ENCODE data around the gene FYTTD1.

Gene FYTTD1

DNA sequence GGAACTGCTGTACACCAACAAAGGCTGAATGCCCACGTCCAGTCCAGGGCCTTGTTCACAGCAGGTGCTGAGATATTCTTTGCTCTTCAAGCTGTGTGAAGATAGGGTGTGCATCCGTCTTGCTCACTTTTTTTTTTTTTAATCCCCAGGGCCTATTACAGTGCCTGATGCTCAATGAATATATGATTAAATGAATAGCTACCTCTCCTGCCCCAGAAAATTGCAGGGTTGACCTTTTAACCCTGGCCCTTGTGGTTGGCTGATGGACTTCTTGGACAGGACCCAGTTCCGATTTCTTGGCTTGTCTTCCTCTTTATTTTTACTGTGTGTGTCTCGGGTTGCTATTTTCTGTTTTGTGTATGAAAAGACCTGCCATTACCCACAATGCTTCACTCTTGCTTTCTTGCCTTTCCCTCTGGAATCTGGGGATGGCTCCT lies 2.9 kb upstream of the FYTTD1 start:
- Histone ChIP-seq H3K9me3 (ENCODE audit: severe bottlenecking) (no peaks in the 10 kb centered on the region), H3K27me3 (ENCODE audit: insufficient read depth, low read depth, severe bottlenecking) (no peaks in the 10 kb centered on the region), H3K36me3 (no peaks in the 10 kb centered on the region), H3K4me3 (ENCODE audit: low read depth, low read length) (no peak overlapping the region), H3K27ac (no peak overlapping the region)
- no peak for DNase-seq
- TF ChIP-seq, protein P1, sequence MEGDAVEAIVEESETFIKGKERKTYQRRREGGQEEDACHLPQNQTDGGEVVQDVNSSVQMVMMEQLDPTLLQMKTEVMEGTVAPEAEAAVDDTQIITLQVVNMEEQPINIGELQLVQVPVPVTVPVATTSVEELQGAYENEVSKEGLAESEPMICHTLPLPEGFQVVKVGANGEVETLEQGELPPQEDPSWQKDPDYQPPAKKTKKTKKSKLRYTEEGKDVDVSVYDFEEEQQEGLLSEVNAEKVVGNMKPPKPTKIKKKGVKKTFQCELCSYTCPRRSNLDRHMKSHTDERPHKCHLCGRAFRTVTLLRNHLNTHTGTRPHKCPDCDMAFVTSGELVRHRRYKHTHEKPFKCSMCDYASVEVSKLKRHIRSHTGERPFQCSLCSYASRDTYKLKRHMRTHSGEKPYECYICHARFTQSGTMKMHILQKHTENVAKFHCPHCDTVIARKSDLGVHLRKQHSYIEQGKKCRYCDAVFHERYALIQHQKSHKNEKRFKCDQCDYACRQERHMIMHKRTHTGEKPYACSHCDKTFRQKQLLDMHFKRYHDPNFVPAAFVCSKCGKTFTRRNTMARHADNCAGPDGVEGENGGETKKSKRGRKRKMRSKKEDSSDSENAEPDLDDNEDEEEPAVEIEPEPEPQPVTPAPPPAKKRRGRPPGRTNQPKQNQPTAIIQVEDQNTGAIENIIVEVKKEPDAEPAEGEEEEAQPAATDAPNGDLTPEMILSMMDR (IDR thresholded peaks at IDR 0.05; ENCODE audit: low read depth, low read length), result no peak

DNA sequence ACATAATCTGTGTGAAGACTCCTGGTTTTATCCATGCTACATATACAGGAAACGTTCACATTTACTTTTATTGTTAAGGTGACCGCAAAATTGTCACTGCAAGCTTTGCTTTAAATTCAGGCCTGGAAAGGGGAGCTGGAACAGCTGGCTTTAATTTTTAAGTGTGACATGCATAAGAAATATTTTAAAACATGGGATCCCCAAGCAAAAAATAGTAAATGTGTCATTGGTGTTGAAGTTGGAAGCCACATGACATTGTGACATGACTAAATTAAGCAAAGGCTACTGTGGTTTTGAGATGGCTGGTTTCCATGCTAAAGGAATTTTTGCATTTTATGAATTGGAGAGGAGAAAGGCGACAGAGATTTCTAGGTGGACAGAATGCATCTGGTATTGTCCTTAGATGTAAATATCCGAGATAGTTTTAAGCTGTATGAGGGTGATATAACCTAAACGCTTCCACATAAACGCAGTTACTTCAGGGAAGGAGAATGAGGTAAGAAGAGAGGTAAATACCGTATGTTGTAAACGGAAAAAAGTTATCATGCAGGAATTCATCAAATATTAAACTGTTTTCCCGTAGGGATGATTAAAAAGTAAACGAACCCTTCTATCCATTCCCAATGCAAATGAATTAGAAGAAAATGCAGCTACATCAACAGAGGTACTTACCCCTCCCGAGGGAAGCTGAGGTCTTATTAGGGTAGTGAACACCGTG lies 927 bp upstream of the FYTTD1 start:
- Histone ChIP-seq H3K36me3 (no peaks in the 10 kb centered on the region), H3K27me3 (ENCODE audit: insufficient read depth, low read depth, severe bottlenecking) (no peaks in the 10 kb centered on the region), H3K9me3 (ENCODE audit: severe bottlenecking) (no peaks in the 10 kb centered on the region), H3K27ac (no peak overlapping the region), H3K4me3 (ENCODE audit: low read depth, low read length) (peak overlapping the region; percentile 39)
- TF ChIP-seq, protein P1 (IDR thresholded peaks at IDR 0.05; ENCODE audit: low read depth, low read length), result no peak
- no peak for DNase-seq

DNA sequence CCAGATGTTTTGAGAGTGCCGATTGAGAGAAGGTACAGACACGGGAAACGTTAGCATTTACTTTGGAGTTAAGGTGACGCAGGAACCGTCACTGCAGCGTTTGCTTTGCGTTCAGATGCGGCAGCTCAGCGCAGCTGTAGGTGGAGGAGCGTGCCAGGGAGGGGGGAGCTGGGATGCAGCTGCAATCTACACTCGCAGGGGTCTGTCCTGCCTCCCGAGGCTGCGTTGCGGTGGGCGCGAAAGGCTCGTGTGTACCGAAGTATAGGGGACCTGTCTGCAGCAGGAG lies 425 bp upstream of the FYTTD1 start:
- Histone ChIP-seq H3K9me3 (ENCODE audit: severe bottlenecking) (no peaks in the 10 kb centered on the region), H3K4me3 (ENCODE audit: low read depth, low read length) (peak overlapping the region; percentile 39), H3K27me3 (ENCODE audit: insufficient read depth, low read depth, severe bottlenecking) (no peaks in the 10 kb centered on the region), H3K36me3 (no peaks in the 10 kb centered on the region), H3K27ac (no peak overlapping the region)
- DNase-seq, result no peak
- TF ChIP-seq, protein P1 (IDR thresholded peaks at IDR 0.05; ENCODE audit: low read depth, low read length), result no peak

DNA sequence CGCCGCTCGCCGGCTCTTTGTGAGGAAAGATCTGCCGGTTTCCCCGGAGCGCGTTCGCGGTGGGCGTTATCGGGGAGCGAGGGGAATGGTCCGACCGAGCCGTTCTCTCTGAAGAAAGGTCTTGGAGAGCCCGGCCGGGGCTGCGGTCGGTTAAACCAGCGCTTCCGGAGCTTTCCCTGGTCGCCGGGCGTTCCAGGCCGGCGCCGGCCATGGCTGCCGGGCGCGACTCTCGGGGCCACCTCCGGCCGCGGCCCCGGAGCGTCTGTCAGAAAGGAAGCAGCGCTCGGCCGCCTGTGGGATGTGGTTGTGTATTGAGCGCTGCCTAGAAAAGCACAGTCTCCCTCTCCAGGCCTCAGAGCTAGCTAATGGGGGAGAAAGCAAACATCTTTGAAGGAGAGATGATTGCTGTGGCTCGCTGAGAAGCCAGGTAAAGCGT lies 731 bp downstream of the FYTTD1 start:
- Histone ChIP-seq H3K4me3 (ENCODE audit: low read depth, low read length) (peak overlapping the region; percentile 66), H3K36me3 (no peaks in the 10 kb centered on the region), H3K9me3 (ENCODE audit: severe bottlenecking) (no peaks in the 10 kb centered on the region), H3K27me3 (ENCODE audit: insufficient read depth, low read depth, severe bottlenecking) (no peaks in the 10 kb centered on the region), H3K27ac (peak overlapping the region; percentile 75)
- DNase-seq, result peak; percentile 21
- TF ChIP-seq, protein P1 (IDR thresholded peaks at IDR 0.05; ENCODE audit: low read depth, low read length), result no peak

DNA sequence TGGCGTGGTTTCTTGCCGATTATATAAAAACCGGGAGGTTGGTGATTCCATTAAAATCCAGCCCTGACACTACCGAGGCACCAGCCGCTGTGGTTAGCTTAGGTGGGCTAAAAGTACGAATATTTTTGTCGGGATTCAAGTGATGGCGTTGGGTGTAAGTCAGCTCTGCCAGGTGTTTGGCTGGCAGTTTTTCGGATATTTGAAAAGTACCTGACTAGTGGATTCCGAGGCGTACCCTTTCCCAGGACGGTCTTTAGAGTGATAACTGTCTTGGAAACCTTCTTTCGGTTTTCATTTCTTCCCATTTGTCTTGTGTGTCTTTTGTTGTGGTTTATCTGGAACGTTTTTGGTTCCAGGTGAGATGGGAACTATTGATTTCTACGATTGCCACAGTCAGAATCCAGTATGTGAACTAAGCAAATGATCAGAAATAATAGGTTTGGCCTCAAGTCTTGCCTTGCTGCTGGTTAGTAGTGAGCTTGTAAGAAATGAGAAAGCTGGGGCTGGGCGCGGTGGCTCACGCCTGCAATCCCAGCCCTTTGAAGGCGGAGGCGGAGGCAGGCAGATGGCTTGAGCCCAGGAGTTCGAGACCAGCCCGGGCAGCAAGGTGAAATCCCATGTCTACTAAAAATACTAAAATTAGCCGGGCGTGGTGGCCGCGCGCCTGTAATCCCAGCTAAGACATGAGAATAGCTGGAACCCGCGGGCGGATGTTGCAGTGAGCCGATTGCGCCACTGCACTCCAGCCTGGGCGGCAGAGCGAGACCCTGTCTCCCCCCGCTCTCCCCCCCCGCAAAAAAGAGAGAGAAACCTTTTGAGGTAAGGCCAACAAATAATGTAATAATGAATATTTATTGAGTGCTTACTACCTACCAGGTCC lies 1.4 kb downstream of the FYTTD1 start:
- DNase-seq, result peak; percentile 56
- H3K27ac ChIP-seq, result peak overlapping the region; percentile 75; the same call in 1 of the 2 replicates
- no peaks in the 10 kb centered on the region for H3K9me3 ChIP-seq (ENCODE audit: severe bottlenecking)
- H3K36me3 ChIP-seq, result no peaks in the 10 kb centered on the region
- peak overlapping the region; percentile 66 for H3K4me3 ChIP-seq (ENCODE audit: low read depth, low read length)
- H3K27me3 ChIP-seq (ENCODE audit: insufficient read depth, low read depth, severe bottlenecking), result no peaks in the 10 kb centered on the region
- TF ChIP-seq, protein P1 (IDR thresholded peaks at IDR 0.05; ENCODE audit: low read depth, low read length), result no peak
